B cell (primary cell): ENCODE results near the gene IQSEC3.

Experiments used
- CTCF ChIP-seq: fragments of 200-600 bp; IDR thresholded peaks from one replicate; pipeline ENCODE4 v1.8.0; 2022; ENCODE audit warnings: antibody characterized with exemption, mild to moderate bottlenecking
- EZH2 ChIP-seq: IDR thresholded peaks from 2 replicates; pipeline ENCODE4 v1.6.1; 2012; ENCODE audit warnings: borderline replicate concordance, low read depth, mild to moderate bottlenecking, moderate library complexity, low read length; ENCODE audit not compliant: insufficient read depth, poor library complexity, severe bottlenecking

GRCh38 chr12:135138-135537 lies 68.6 kb downstream of the IQSEC3 start:
- no peak for TF ChIP-seq CTCF
- TF ChIP-seq EZH2, result no peak
